Breast epithelium (tissue), 4 donors: ENCODE results near the gene HSD17B13. TPM values are rescaled to one million over a fixed set of nuclear protein-coding genes. Genes with fewer than 3 reads are reported as not detected.
"Not testable (repeated sequence)": the region's sequence is repeated elsewhere in the genome, so short reads cannot be mapped to it uniquely, and the experiment has no call there.

Experiments used
- DNase-seq, 2 donors: peaks; one replicate each; pipeline ENCODE4 v3.0.0-alpha.2; 2019; ENCODE audit warnings: low spot score in 2 of 2
- H3K27ac ChIP-seq, 2 donors: fragments of 200-600 bp; sonication (generic) in 1 of 2; one replicate each; pipeline ENCODE4 v1.5.1; 2016 to 2019; ENCODE audit warnings: mild to moderate bottlenecking in 1 of 2
- H3K27me3 ChIP-seq, 2 donors: fragments of 200-600 bp; sonication (generic) in 1 of 2; one replicate each; pipeline versions ENCODE4 v1.5.1 to v1.6.0; 2017 to 2019; ENCODE audit warnings: control low read depth in 1 of 2, mild to moderate bottlenecking in 1 of 2
- H3K36me3 ChIP-seq: fragments of 200-600 bp; one replicate; pipeline ENCODE4 v1.5.1; 2019
- H3K4me1 ChIP-seq, 2 donors: fragments of 200-600 bp; sonication (generic); one replicate each; pipeline ENCODE4 v1.5.1; 2016 to 2019; ENCODE audit warnings: control low read depth in 1 of 2
- H3K4me3 ChIP-seq, 3 donors: fragments of 200-600 bp; sonication (generic); 1 replicate in 2 of 3; 2 replicates in 1 of 3; pipeline ENCODE4 v1.5.1; 2016 to 2019; ENCODE audit warnings: mild to moderate bottlenecking in 3 of 3, moderate library complexity in 2 of 3
- H3K9me3 ChIP-seq, 2 donors: fragments of 200-600 bp; sonication (generic) in 1 of 2; one replicate each; pipeline ENCODE4 v1.5.1; 2016 to 2019; ENCODE audit warnings: control low read depth in 1 of 2
- POLR2A ChIP-seq: fragments of 450-650 bp; IDR thresholded peaks from one replicate; pipeline ENCODE4 v1.6.1; 2016; ENCODE audit warnings: antibody characterized with exemption, mild to moderate bottlenecking, moderate library complexity
- POLR2AphosphoS5 ChIP-seq, 3 donors: sonication (generic); formaldehyde crosslinking; IDR thresholded peaks; one replicate each; pipeline ENCODE4 v1.6.1; 2017; ENCODE audit warnings: antibody characterized with exemption in 3 of 3
- intact Hi-C: fragments of 100-400 bp; cut with DNase I; formaldehyde crosslinking; loops from one replicate; pipeline ENCODE4 v1.15.1; 2023; ENCODE audit warnings: low total_unique reads
- total RNA-seq, 3 donors: library from RNA; depleted of rRNA; stranded (reverse); fragments of >200 nt; gene quantifications; one replicate each; pipeline ENCODE4 v1.1.0, GENCODE V29; 2016
- TF ChIP-seq, protein P1 (sequence below), 3 donors: fragments of 450-650 bp; IDR thresholded peaks; one replicate each; pipeline ENCODE4 v1.5.1; 2016 to 2017; ENCODE audit warnings: antibody characterized with exemption in 3 of 3, mild to moderate bottlenecking in 3 of 3, moderate library complexity in 3 of 3

The HSD17B13 gene
- total RNA-seq, 3 donors from 2014 or later: 0.59 to 5.1 (median 1.6) TPM

DNA sequence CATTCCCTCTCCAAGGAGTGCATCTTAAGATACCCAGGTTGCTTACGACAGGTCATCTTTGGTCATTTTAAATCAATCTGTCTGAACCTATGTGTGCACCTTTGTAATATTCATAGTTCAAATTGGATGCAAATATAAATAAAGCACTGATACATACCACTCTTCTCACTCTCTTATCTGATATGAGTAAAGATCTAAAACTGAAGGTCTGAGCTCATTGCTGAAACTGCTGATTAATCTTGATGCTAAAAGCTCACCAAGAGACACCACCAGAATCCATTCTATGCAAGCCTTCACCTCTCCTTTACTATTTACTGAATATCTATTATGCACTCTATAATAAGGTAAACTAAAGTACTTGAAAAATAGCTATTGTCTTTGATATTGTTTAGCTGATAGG lies 16.6 kb downstream of the HSD17B13 start:
- Histone ChIP-seq H3K4me1 (no peaks in the 10 kb centered on the region), H3K9me3 (no peaks in the 10 kb centered on the region), H3K27me3 (no peaks in the 10 kb centered on the region), H3K4me3 (no peak overlapping the region), H3K27ac (no peak overlapping the region), H3K36me3 (no peaks in the 10 kb centered on the region)
- intact Hi-C loops: no loop called here
- no peak for DNase-seq
- no peak for TF ChIP-seq POLR2A
- TF ChIP-seq, protein P1, sequence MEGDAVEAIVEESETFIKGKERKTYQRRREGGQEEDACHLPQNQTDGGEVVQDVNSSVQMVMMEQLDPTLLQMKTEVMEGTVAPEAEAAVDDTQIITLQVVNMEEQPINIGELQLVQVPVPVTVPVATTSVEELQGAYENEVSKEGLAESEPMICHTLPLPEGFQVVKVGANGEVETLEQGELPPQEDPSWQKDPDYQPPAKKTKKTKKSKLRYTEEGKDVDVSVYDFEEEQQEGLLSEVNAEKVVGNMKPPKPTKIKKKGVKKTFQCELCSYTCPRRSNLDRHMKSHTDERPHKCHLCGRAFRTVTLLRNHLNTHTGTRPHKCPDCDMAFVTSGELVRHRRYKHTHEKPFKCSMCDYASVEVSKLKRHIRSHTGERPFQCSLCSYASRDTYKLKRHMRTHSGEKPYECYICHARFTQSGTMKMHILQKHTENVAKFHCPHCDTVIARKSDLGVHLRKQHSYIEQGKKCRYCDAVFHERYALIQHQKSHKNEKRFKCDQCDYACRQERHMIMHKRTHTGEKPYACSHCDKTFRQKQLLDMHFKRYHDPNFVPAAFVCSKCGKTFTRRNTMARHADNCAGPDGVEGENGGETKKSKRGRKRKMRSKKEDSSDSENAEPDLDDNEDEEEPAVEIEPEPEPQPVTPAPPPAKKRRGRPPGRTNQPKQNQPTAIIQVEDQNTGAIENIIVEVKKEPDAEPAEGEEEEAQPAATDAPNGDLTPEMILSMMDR (IDR thresholded peaks at IDR 0.05): no peak
- no peak for TF ChIP-seq POLR2AphosphoS5 (IDR thresholded peaks at IDR 0.05)

DNA sequence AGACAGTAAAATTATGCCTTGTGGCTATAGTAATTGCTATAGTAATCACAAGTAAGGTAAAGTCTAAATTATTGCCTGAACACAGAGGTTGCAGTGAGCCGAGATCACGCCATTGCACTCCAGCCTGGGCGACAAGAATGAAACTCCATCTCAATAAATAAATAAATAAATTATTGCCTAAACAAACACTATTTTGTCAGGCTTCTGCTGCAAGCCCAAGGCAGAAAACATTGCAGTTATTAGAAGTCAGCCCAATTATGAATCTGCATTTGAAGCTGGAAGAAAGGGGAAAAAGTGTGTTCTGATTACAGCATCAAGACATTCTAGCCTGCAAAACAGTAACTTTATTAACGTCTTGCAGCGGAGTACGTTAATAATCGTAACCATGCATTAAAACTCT lies 17.1 kb downstream of the HSD17B13 start:
- Histone ChIP-seq H3K4me3 (no peak overlapping the region), H3K4me1 (no peaks in the 10 kb centered on the region), H3K9me3 (no peaks in the 10 kb centered on the region), H3K27ac (no peak overlapping the region), H3K27me3 (no peaks in the 10 kb centered on the region), H3K36me3 (no peaks in the 10 kb centered on the region)
- intact Hi-C loops: no loop called here
- no peak for DNase-seq
- TF ChIP-seq POLR2AphosphoS5 (IDR thresholded peaks at IDR 0.05) (no peak), POLR2A (no peak)
- TF ChIP-seq, protein P1 (IDR thresholded peaks at IDR 0.05): no peak

DNA sequence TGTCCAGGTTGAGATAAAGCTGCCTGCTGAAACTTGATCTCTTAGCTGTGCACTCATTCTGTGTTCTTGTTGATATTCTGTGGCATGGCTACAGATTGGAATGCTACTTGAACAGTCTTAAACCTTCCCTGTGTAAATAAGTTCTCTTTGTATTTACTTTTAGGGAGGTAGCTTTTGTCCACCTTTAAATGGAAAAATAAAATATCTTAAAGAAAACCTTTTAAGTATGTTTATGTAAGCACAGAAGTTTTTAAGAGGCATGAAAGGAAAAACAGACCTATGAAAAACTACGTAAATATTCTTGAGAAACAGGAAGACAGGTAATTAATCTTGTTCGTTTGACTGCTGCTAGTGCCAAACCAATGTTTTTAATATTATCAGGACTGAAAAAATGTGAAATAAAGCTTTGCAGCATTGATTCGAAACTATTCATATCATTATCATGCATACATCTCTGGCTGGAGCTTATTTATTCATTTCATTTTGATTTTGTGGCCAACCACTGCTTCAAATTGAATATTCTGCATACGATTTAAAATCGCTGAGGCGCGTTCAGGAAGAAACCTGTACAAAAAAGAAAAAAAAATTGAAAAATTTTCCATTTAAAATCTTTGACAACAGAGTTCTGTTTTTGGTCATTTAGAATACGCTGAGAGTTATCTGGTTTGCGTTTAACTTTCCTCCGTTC lies 17.8 kb downstream of the HSD17B13 start:
- no peak overlapping the region for H3K4me3 ChIP-seq
- no peaks in the 10 kb centered on the region for H3K27me3 ChIP-seq

DNA sequence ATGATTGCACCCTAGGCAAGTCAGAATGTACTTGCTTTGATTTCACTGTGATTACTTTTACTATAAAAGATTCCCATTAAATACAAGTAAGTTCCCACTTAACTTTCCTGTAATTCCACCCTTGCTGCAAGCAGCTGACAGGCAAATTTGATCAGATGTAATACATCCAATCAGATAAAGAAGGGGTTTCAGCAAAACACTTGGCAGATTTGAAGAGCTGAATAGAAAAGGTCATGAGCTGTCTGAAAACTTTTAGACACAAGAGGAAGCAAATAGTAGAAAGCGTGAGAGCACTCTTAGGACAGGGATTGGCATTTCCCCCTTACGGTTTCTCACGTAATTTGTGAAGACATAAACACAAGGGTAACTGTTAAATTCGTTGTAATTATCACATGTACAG lies 22.8 kb downstream of the HSD17B13 start:
- DNase-seq: no peak

More for the DNA sequence above, 17.8 kb downstream of the HSD17B13 start:
- no peak overlapping the region for H3K27ac ChIP-seq
- TF ChIP-seq POLR2A (no peak), POLR2AphosphoS5 (IDR thresholded peaks at IDR 0.05) (no peak)
- TF ChIP-seq, protein P1 (IDR thresholded peaks at IDR 0.05): no peak
- H3K9me3 ChIP-seq: no peaks in the 10 kb centered on the region
- no peaks in the 10 kb centered on the region for H3K4me1 ChIP-seq
- no peak for DNase-seq
- no peaks in the 10 kb centered on the region for H3K36me3 ChIP-seq
- intact Hi-C loops: no loop called here

DNA sequence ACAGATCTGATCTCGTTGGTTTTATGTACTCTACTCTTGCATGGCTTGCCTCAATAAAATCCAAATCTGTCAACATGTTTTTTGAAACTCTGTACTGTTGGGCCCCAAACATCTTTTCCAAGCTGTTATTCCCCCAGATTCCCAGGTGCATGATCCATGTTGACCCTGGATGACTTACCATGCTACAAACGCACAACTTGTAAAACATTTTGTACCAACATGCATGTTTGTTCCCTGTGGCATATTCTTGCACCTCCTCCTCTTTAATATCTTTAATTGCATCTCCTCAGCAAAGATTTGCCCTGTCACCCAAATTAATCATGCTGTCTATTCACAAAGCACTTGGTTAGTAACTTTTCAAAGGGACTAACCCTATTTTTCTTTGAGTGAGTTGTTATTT lies 24.3 kb downstream of the HSD17B13 start:
- Histone ChIP-seq H3K36me3 (no peaks in the 10 kb centered on the region), H3K9me3 (peaks cover 0 to 10% of the 10 kb centered on the region in 2 donors), H3K27ac (no peak overlapping the region), H3K27me3 (no peaks in the 10 kb centered on the region), H3K4me3 (no peak overlapping the region), H3K4me1 (no peaks in the 10 kb centered on the region)
- no peak for DNase-seq
- TF ChIP-seq POLR2AphosphoS5 (IDR thresholded peaks at IDR 0.05) (no peak), POLR2A (no peak)
- TF ChIP-seq, protein P1 (IDR thresholded peaks at IDR 0.05): no peak
- intact Hi-C loops: no loop called here

More for the DNA sequence above, 22.8 kb downstream of the HSD17B13 start:
- no peak for TF ChIP-seq POLR2A
- Histone ChIP-seq H3K27ac (no peak overlapping the region), H3K4me1 (no peaks in the 10 kb centered on the region), H3K36me3 (no peaks in the 10 kb centered on the region), H3K4me3 (no peak overlapping the region), H3K9me3 (no peaks in the 10 kb centered on the region), H3K27me3 (no peaks in the 10 kb centered on the region)
- intact Hi-C loops: no loop called here

DNA sequence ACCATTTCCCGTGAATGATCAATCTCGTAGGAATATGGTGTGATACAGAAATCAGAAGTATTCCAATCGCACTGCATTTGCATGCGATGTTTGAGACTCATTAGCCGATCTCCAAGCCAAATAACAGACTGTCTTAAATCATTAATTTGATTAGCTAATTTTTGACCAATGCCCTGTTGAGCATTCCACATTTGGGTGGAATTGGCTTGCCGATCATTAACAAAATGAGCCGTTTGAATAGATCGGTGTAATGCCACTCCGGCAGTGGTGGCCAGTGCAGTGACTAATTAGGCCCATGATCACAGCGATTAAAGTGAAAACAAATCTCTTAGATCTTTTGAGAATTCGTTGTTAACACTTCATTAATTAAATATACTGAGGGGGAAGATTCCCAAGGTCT lies 27.8 kb downstream of the HSD17B13 start:
- not testable (repeated sequence) for H3K4me3 ChIP-seq

DNA sequence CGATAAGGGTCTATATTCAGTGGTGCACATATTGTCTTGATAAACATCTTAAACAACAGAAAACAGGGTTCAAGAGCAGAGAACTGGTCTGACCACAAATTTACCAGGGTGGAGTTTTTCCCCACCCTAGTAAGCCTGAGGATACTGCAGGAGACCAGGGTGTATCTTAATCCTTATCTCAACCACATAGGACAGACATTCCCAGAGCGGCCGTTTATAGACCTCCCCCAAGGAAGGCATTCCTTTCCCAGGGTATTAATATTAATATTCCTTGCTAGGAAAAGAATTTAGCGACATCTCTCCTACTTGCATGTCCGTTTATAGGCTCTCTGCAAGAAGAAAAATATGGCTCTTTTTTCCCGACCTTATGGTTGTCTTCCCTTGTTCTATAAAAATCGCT lies 28.8 kb downstream of the HSD17B13 start:
- intact Hi-C loops, H3K27ac ChIP-seq, H3K4me1 ChIP-seq, H3K4me3 ChIP-seq, H3K27me3 ChIP-seq, DNase-seq, H3K36me3 ChIP-seq: not testable (repeated sequence)
- peaks cover 0 to 11% of the 10 kb centered on the region in 2 donors for H3K9me3 ChIP-seq

More for the DNA sequence above, 27.8 kb downstream of the HSD17B13 start:
- H3K4me1 ChIP-seq, DNase-seq, H3K27me3 ChIP-seq, intact Hi-C loops, H3K27ac ChIP-seq, H3K36me3 ChIP-seq: not testable (repeated sequence)
- peaks cover 0 to 11% of the 10 kb centered on the region in 2 donors for H3K9me3 ChIP-seq
